GM12878 (cell line): ENCODE results near the gene MTR. TPM values are rescaled to one million over a fixed set of nuclear protein-coding genes. Genes with fewer than 3 reads are reported as not detected.

Source experiments
- EED ChIP-seq: sonication (generic); IDR thresholded peaks from 2 replicates; pipeline ENCODE4 v1.6.1; 2016; ENCODE audit warnings: antibody characterized with exemption, low read depth
- JUNB ChIP-seq: IDR thresholded peaks from 2 replicates; pipeline ENCODE4 v1.6.1; 2016; ENCODE audit warnings: antibody characterized with exemption, mild to moderate bottlenecking
- LARP7 ChIP-seq: fragments of 450-650 bp; IDR thresholded peaks from 2 replicates; pipeline ENCODE4 v1.6.1; 2017; ENCODE audit warnings: mild to moderate bottlenecking
- MEF2B ChIP-seq: fragments of 450-650 bp; IDR thresholded peaks from 2 replicates; pipeline ENCODE4 v1.6.1; 2018; ENCODE audit warnings: mild to moderate bottlenecking, moderate library complexity; ENCODE audit not compliant: partially characterized antibody, poor library complexity, severe bottlenecking
- PAX5 ChIP-seq: IDR thresholded peaks from 2 replicates; pipeline ENCODE4 v1.6.1; 2011; ENCODE audit warnings: low read depth, low read length, borderline replicate concordance
- PML ChIP-seq: IDR thresholded peaks from 2 replicates; pipeline ENCODE4 v1.6.1; 2012; ENCODE audit warnings: low read length, inconsistent platforms
- RAD51 ChIP-seq: fragments of 450-650 bp; IDR thresholded peaks from 2 replicates; pipeline ENCODE4 v1.6.1; 2016; ENCODE audit warnings: moderate library complexity, mild to moderate bottlenecking, inconsistent platforms
- SP1 ChIP-seq: IDR thresholded peaks from one replicate; pipeline ENCODE4 v1.6.1; 2011; ENCODE audit warnings: low read depth, low read length
- SRF ChIP-seq, 2 experiments: IDR thresholded peaks; 2 replicates each; pipeline ENCODE4 v1.6.1; 2011; ENCODE audit warnings: low read depth in 2 of 2, low read length in 2 of 2, mild to moderate bottlenecking in 1 of 2, moderate library complexity in 1 of 2
- ZNF24 ChIP-seq: fragments of 450-650 bp; IDR thresholded peaks from 2 replicates; pipeline ENCODE4 v1.6.1; 2017; ENCODE audit warnings: antibody characterized with exemption, mild to moderate bottlenecking
- polyA plus RNA-seq, 11 experiments: library from polyadenylated mRNA; depleted of rRNA in 4 of 11; unstranded in 6 of 11; stranded (reverse) in 5 of 11; fragments of >200 nt; fragmentation: Nextera tagmentation in 4 of 11; fragmentation: Illumina TruSeq in 1 of 11; extraction: Ambion mirVana in 4 of 11; extraction: Trizol in 1 of 11; gene quantifications; 1 replicate in 1 of 11; 2 replicates in 10 of 11; pipeline versions ENCODE4 v1.2.1 to v1.2.3, GENCODE V29; 2011 to 2016; ENCODE audit warnings: inconsistent platforms in 2 of 11, missing spikeins in 2 of 11, low read depth in 1 of 11
- total RNA-seq, 4 experiments: library from RNA; depleted of rRNA in 3 of 4; stranded (reverse); fragments of >200 nt in 3 of 4; fragmentation: Illumina TruSeq in 1 of 4; extraction: Trizol in 1 of 4; gene quantifications; 2 replicates each; pipeline versions ENCODE4 v1.2.1 to v1.2.3, GENCODE V29; 2013 to 2021
- TF ChIP-seq, protein P1 (sequence below): IDR thresholded peaks from 2 replicates; pipeline ENCODE4 v1.6.1; 2012; ENCODE audit warnings: low read depth, low read length, improper control_type of control experiment
- TF ChIP-seq, protein P2 (sequence below): IDR thresholded peaks from 2 replicates; pipeline ENCODE4 v1.6.1; 2011; ENCODE audit warnings: borderline replicate concordance, low read depth, mild to moderate bottlenecking, moderate library complexity, mixed read lengths, low read length; ENCODE audit not compliant: insufficient read depth; ENCODE audit errors: extremely low read length
- TF ChIP-seq, protein P3 (sequence below): fragments of 450-650 bp; IDR thresholded peaks from 2 replicates; pipeline ENCODE4 v1.6.1; 2014; ENCODE audit warnings: mild to moderate bottlenecking
- TF ChIP-seq, protein P4 (sequence below): fragments of 450-650 bp; IDR thresholded peaks from 2 replicates; pipeline ENCODE4 v1.6.1; 2018; ENCODE audit warnings: mild to moderate bottlenecking, low read depth, moderate library complexity; ENCODE audit not compliant: partially characterized antibody

The MTR gene
- total and polyA plus RNA-seq, 10 of the 15 experiments (the other 5 are each of a cell fraction or from before 2014, with no cell fraction given), result 2.4 to 38.7 (median 16.5) TPM

DNA sequence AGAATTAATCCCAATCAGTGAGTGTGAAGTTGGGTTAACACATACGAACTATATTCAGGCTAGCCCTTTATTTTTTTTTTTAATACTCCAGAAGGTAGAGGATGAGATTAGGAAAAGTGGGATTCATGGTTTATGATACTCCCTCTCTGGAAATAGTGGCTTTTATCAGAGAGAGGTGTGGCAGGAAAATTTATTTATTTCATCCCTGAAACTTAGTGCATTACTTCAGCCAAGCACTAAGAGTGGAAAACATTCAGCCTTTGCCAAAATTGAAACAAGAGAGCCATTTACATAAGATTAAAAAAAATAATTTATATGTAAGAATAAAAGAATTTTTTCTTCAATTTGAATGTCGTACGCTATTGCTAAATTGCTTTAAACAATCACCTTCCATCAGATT is 35.0 kb downstream of the MTR start (continued):
- TF ChIP-seq, protein P1, sequence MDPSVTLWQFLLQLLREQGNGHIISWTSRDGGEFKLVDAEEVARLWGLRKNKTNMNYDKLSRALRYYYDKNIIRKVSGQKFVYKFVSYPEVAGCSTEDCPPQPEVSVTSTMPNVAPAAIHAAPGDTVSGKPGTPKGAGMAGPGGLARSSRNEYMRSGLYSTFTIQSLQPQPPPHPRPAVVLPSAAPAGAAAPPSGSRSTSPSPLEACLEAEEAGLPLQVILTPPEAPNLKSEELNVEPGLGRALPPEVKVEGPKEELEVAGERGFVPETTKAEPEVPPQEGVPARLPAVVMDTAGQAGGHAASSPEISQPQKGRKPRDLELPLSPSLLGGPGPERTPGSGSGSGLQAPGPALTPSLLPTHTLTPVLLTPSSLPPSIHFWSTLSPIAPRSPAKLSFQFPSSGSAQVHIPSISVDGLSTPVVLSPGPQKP, result no peak
- no peak for TF ChIP-seq EED
- TF ChIP-seq ZNF24, result no peak
- TF ChIP-seq JUNB, result no peak
- TF ChIP-seq PML, result no peak
- no peak for TF ChIP-seq SP1
- no peak for TF ChIP-seq MEF2B
- TF ChIP-seq RAD51, result no peak
- no peak for TF ChIP-seq SRF (IDR thresholded peaks at IDR 0.05; ENCODE audit: low read depth in 2 of 2, low read length in 2 of 2)
- TF ChIP-seq, protein P2, sequence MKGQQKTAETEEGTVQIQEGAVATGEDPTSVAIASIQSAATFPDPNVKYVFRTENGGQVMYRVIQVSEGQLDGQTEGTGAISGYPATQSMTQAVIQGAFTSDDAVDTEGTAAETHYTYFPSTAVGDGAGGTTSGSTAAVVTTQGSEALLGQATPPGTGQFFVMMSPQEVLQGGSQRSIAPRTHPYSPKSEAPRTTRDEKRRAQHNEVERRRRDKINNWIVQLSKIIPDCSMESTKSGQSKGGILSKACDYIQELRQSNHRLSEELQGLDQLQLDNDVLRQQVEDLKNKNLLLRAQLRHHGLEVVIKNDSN, result no peak
- TF ChIP-seq, protein P3, sequence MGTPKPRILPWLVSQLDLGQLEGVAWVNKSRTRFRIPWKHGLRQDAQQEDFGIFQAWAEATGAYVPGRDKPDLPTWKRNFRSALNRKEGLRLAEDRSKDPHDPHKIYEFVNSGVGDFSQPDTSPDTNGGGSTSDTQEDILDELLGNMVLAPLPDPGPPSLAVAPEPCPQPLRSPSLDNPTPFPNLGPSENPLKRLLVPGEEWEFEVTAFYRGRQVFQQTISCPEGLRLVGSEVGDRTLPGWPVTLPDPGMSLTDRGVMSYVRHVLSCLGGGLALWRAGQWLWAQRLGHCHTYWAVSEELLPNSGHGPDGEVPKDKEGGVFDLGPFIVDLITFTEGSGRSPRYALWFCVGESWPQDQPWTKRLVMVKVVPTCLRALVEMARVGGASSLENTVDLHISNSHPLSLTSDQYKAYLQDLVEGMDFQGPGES, result no peak
- no peak for TF ChIP-seq PAX5
- no peak for TF ChIP-seq LARP7
- TF ChIP-seq, protein P4, sequence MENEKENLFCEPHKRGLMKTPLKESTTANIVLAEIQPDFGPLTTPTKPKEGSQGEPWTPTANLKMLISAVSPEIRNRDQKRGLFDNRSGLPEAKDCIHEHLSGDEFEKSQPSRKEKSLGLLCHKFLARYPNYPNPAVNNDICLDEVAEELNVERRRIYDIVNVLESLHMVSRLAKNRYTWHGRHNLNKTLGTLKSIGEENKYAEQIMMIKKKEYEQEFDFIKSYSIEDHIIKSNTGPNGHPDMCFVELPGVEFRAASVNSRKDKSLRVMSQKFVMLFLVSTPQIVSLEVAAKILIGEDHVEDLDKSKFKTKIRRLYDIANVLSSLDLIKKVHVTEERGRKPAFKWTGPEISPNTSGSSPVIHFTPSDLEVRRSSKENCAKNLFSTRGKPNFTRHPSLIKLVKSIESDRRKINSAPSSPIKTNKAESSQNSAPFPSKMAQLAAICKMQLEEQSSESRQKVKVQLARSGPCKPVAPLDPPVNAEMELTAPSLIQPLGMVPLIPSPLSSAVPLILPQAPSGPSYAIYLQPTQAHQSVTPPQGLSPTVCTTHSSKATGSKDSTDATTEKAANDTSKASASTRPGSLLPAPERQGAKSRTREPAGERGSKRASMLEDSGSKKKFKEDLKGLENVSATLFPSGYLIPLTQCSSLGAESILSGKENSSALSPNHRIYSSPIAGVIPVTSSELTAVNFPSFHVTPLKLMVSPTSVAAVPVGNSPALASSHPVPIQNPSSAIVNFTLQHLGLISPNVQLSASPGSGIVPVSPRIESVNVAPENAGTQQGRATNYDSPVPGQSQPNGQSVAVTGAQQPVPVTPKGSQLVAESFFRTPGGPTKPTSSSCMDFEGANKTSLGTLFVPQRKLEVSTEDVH, result no peak
